HCT116 (cell line): ENCODE measurements around the gene FKBP2. TPM values are rescaled to one million over a fixed set of nuclear protein-coding genes. Genes with fewer than 3 reads are reported as not detected.

Experiments
- ATAC-seq: fragments of 200-7000 bp; cut with Tn5 transposase; 2 replicates; pipeline ENCODE4 v1.9.1; 2020; ENCODE audit warnings: mild to moderate bottlenecking, moderate library complexity
- BruUV-seq: library from RNA; stranded (reverse); fragments of 400-500 nt; replicated peaks from 2 replicates; lab custom pipeline; 2021; lab: Mats Ljungman, UMichigan
- CTCF ChIA-PET: fragments of 300-600 bp; sonication (Branson Sonifier 250); formaldehyde crosslinking; loops from one replicate; lab custom pipeline; 2021; ENCODE audit warnings: antibody characterized with exemption; lab: Charles Lee
- POLR2A ChIA-PET: fragments of 300-600, 350-600 bp; sonication (Branson Sonifier 250); formaldehyde crosslinking; loops from one replicate; lab custom pipeline; 2021; ENCODE audit warnings: antibody characterized with exemption; lab: Charles Lee
- RAD21 ChIA-PET, 2 experiments: fragments of 300-600 bp; sonication (Branson Sonifier 250); formaldehyde crosslinking; loops; one replicate each; lab custom pipeline; 2023; ENCODE audit warnings: low total read pairs in 2 of 2; ENCODE audit not compliant: uncharacterized antibody in 2 of 2, unreplicated experiment in 2 of 2, low non-redundant PET in 1 of 2; lab: Charles Lee
- DNase-seq: peaks from one replicate; pipeline ENCODE4 v3.0.0-alpha.2; 2010; ENCODE audit warnings: low read depth, low spot score
- H2AFZ ChIP-seq: fragments of 200-600 bp; shearing (Covaris generic), sonication (generic); 2 replicates; pipeline ENCODE4 v1.6.1; 2017; ENCODE audit warnings: low read depth, mixed run types, mixed read lengths, antibody characterized with exemption, low read length; ENCODE audit not compliant: poor library complexity, severe bottlenecking
- H3K27ac ChIP-seq: 2 replicates; pipeline ENCODE4 v1.5.1; 2012; ENCODE audit warnings: low read depth, low read length
- H3K27me3 ChIP-seq: fragments of 200-600 bp; sonication (generic); 2 replicates; pipeline ENCODE4 v1.6.1; 2016; ENCODE audit warnings: mixed run types, low read length, mixed read lengths; ENCODE audit not compliant: insufficient read depth
- H3K36me3 ChIP-seq, 2 experiments: fragments of 200-500 bp in 1 of 2; fragments of 200-600 bp in 1 of 2; sonication (Bioruptor generic) in 1 of 2; sonication (generic) in 1 of 2; 2 replicates each; pipeline versions ENCODE4 v1.5.1 to v1.6.1; 2014 to 2016; ENCODE audit warnings: low read length in 2 of 2, inconsistent platforms in 1 of 2, mixed read lengths in 1 of 2, mixed run types in 1 of 2; ENCODE audit not compliant: insufficient read depth in 2 of 2, control insufficient read depth in 1 of 2
- H3K4me1 ChIP-seq, 2 experiments: fragments of 200-600 bp in 1 of 2; sonication (generic) in 1 of 2; 2 replicates each; pipeline versions ENCODE4 v1.5.1 to v1.6.1; 2012 to 2017; ENCODE audit warnings: low read length in 2 of 2, inconsistent platforms in 1 of 2, mild to moderate bottlenecking in 1 of 2, mixed read lengths in 1 of 2, mixed run types in 1 of 2, moderate library complexity in 1 of 2; ENCODE audit not compliant: insufficient read depth in 2 of 2, control insufficient read depth in 1 of 2
- H3K4me2 ChIP-seq: fragments of 200-600 bp; sonication (generic); 2 replicates; pipeline ENCODE4 v1.6.1; 2017; ENCODE audit warnings: mixed run types, low read length, mixed read lengths
- H3K4me3 ChIP-seq, 2 experiments: fragments of 200-600 bp in 1 of 2; sonication (generic) in 1 of 2; replicated peaks in 1 of 2; 2 replicates each; pipeline ENCODE4 v1.5.1; 2011 to 2016; ENCODE audit warnings: low read length in 2 of 2, control low read depth in 1 of 2, low read depth in 1 of 2, mild to moderate bottlenecking in 1 of 2, mixed read lengths in 1 of 2, mixed run types in 1 of 2
- H3K79me2 ChIP-seq: fragments of 200-600 bp; sonication (generic); 2 replicates; pipeline ENCODE4 v1.6.1; 2017; ENCODE audit warnings: mild to moderate bottlenecking, mixed run types, low read length, moderate library complexity, mixed read lengths; ENCODE audit not compliant: insufficient read depth
- H3K9ac ChIP-seq: fragments of 200-600 bp; sonication (generic); 2 replicates; pipeline ENCODE4 v1.6.1; 2016; ENCODE audit warnings: low read length, mixed read lengths
- H3K9me2 ChIP-seq: fragments of 200-600 bp; sonication (generic), shearing (Covaris generic); 2 replicates; pipeline ENCODE4 v1.6.1; 2017; ENCODE audit warnings: mixed run types, mild to moderate bottlenecking, moderate library complexity; ENCODE audit not compliant: insufficient read depth
- H3K9me3 ChIP-seq, 2 experiments: fragments of 200-500 bp in 1 of 2; fragments of 200-600 bp in 1 of 2; sonication (Bioruptor generic) in 1 of 2; sonication (generic) in 1 of 2; 2 replicates each; pipeline ENCODE4 v1.6.1; 2014 to 2017; ENCODE audit warnings: low read length in 2 of 2, mixed read lengths in 2 of 2, inconsistent platforms in 1 of 2, low read depth in 1 of 2, mild to moderate bottlenecking in 1 of 2, mixed run types in 1 of 2, moderate library complexity in 1 of 2; ENCODE audit not compliant: control insufficient read depth in 1 of 2, insufficient read depth in 1 of 2
- H4K20me1 ChIP-seq: fragments of 200-600 bp; sonication (generic), shearing (Covaris generic); 2 replicates; pipeline ENCODE4 v1.6.1; 2017; ENCODE audit warnings: mixed run types, mild to moderate bottlenecking, moderate library complexity; ENCODE audit not compliant: insufficient read depth
- CEBPB ChIP-seq: IDR thresholded peaks from 2 replicates; pipeline ENCODE4 v1.6.1; 2012; ENCODE audit warnings: low read depth
- CTCF ChIP-seq, 3 experiments: fragments of 200-600 bp in 1 of 3; sonication (generic) in 1 of 3; IDR thresholded peaks in 2 of 3; conservative IDR thresholded peaks in 1 of 3; 2 replicates each; pipeline ENCODE4 v1.5.1; 2012 to 2017; ENCODE audit warnings: low read depth in 2 of 3, low read length in 2 of 3, antibody characterized with exemption in 1 of 3, borderline replicate concordance in 1 of 3, control low read depth in 1 of 3, mild to moderate bottlenecking in 1 of 3, mixed read lengths in 1 of 3, mixed run types in 1 of 3, moderate library complexity in 1 of 3; ENCODE audit not compliant: insufficient read depth in 1 of 3
- EZH2 ChIP-seq: fragments of 200-600 bp; sonication (generic); IDR thresholded peaks from 2 replicates; pipeline ENCODE4 v1.6.1; 2017; ENCODE audit warnings: antibody characterized with exemption, mixed run types
- EZH2phosphoT487 ChIP-seq: fragments of 200-600 bp; IDR thresholded peaks from 2 replicates; pipeline ENCODE4 v1.6.1; 2018; ENCODE audit warnings: antibody characterized with exemption, borderline replicate concordance
- FOSL1 ChIP-seq: IDR thresholded peaks from 2 replicates; pipeline ENCODE4 v1.6.1; 2012; ENCODE audit warnings: low read depth
- POLR2A ChIP-seq: IDR thresholded peaks from 2 replicates; pipeline ENCODE4 v1.7.0; 2011; ENCODE audit warnings: borderline replicate concordance; ENCODE audit not compliant: insufficient read depth, insufficient read length; ENCODE audit errors: extremely low read depth
- POLR2AphosphoS5 ChIP-seq: IDR thresholded peaks from 2 replicates; pipeline ENCODE4 v1.6.1; 2011; ENCODE audit warnings: mild to moderate bottlenecking, low read depth, low read length, moderate library complexity
- RAD21 ChIP-seq: IDR thresholded peaks from 2 replicates; pipeline ENCODE4 v1.6.1; 2012; ENCODE audit warnings: low read depth, mild to moderate bottlenecking
- SIN3A ChIP-seq: IDR thresholded peaks from 2 replicates; pipeline ENCODE4 v1.6.1; 2012; ENCODE audit warnings: low read depth
- SP1 ChIP-seq: IDR thresholded peaks from 2 replicates; pipeline ENCODE4 v1.6.1; 2012; ENCODE audit warnings: low read depth
- SRF ChIP-seq: IDR thresholded peaks from 2 replicates; pipeline ENCODE4 v1.6.1; 2012; ENCODE audit warnings: low read depth
- TCF7L2 ChIP-seq: IDR thresholded peaks from 2 replicates; pipeline ENCODE4 v1.7.0; 2011; ENCODE audit warnings: borderline replicate concordance, inconsistent platforms; ENCODE audit not compliant: insufficient read depth, insufficient read length; ENCODE audit errors: extremely low read depth
- ZFX ChIP-seq: fragments of 450-650 bp; IDR thresholded peaks from 2 replicates; pipeline ENCODE4 v1.6.1; 2017
- intact Hi-C: fragments of 100-400 bp; cut with micrococcal nuclease; formaldehyde crosslinking; loops from 2 replicates; pipeline ENCODE4 v1.10.0; 2022
- total RNA-seq: library from RNA; stranded (reverse); gene quantifications from one replicate; pipeline ENCODE4 v1.2.1, GENCODE V29; 2021; ENCODE audit not compliant: unreplicated experiment
- TF ChIP-seq, protein P1 (sequence below): IDR thresholded peaks from 2 replicates; pipeline ENCODE4 v1.6.1; 2012
- TF ChIP-seq, protein P2 (sequence below): IDR thresholded peaks from 2 replicates; pipeline ENCODE4 v1.6.1; 2012; ENCODE audit warnings: low read depth

FKBP2 gene
- total RNA-seq, 1 experiment from 2014 or later, result 69.2 TPM

GRCh38 chr11:64245401-64245796 is 4.5 kb downstream of the FKBP2 start (continued):
- TF ChIP-seq TCF7L2 (no peak), EZH2phosphoT487 (no peak), CTCF (IDR thresholded peaks at IDR 0.05 in 2 of 3, conservative IDR thresholded peaks at IDR 0.05 in 1 of 3; ENCODE audit: borderline replicate concordance in 1 of 3, insufficient read depth in 1 of 3, low read depth in 2 of 3, low read length in 2 of 3) (no peak), EZH2 (no peak)

DNA sequence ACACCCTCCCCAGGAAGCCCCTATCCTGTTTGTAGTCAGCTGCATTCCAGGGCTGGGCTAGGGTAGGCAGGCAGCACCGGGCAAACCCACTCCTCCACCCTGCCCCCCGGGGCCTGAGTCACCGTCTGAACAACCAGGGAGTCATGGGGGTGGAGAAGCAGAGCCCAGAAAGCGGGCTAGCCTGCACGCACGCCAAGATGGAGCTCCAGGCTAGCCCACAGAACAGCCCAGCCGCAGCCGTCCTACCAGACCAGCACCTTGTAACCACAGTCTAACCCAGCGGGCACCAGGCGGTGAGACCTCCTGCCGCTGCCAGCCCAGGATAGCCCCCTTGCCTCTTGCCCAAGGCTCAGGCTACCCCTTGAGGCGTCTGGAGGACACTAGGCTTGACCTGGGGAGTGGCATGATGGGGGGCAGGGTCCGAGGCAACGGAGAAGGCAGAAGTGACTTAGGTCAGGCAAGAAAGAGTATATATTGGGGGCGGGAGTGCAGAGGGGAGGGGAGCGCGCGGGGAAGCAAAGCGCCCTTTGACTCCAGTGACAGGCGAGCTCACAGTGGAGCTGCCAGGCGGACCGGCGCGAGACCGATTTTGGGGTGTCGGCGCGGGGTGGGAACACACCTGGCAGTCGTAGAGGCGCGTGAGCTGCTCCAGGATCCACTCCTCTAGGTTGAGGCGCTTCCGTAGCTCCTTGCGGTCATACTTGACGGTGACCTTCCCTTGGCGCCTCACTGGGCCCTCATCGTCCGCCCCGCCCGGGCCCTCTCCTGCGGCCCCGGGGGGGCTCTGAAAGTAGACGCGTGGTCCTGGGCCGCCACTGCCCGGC is 5.1 kb downstream of the FKBP2 start:
- TF ChIP-seq CTCF (IDR thresholded peaks at IDR 0.05 in 2 of 3, conservative IDR thresholded peaks at IDR 0.05 in 1 of 3; ENCODE audit: borderline replicate concordance in 1 of 3, insufficient read depth in 1 of 3, low read depth in 2 of 3, low read length in 2 of 3) (no peak), CEBPB (no peak), ZFX (peak; percentile 23; the same call in 1 of the 2 replicates), EZH2phosphoT487 (no peak), FOSL1 (no peak), TCF7L2 (no peak), POLR2A (no peak), SRF (no peak), SIN3A (no peak), SP1 (no peak), POLR2AphosphoS5 (peak; percentile 69), RAD21 (no peak)
- TF ChIP-seq, protein P1, sequence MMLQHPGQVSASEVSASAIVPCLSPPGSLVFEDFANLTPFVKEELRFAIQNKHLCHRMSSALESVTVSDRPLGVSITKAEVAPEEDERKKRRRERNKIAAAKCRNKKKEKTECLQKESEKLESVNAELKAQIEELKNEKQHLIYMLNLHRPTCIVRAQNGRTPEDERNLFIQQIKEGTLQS, result no peak
- TF ChIP-seq, protein P2, sequence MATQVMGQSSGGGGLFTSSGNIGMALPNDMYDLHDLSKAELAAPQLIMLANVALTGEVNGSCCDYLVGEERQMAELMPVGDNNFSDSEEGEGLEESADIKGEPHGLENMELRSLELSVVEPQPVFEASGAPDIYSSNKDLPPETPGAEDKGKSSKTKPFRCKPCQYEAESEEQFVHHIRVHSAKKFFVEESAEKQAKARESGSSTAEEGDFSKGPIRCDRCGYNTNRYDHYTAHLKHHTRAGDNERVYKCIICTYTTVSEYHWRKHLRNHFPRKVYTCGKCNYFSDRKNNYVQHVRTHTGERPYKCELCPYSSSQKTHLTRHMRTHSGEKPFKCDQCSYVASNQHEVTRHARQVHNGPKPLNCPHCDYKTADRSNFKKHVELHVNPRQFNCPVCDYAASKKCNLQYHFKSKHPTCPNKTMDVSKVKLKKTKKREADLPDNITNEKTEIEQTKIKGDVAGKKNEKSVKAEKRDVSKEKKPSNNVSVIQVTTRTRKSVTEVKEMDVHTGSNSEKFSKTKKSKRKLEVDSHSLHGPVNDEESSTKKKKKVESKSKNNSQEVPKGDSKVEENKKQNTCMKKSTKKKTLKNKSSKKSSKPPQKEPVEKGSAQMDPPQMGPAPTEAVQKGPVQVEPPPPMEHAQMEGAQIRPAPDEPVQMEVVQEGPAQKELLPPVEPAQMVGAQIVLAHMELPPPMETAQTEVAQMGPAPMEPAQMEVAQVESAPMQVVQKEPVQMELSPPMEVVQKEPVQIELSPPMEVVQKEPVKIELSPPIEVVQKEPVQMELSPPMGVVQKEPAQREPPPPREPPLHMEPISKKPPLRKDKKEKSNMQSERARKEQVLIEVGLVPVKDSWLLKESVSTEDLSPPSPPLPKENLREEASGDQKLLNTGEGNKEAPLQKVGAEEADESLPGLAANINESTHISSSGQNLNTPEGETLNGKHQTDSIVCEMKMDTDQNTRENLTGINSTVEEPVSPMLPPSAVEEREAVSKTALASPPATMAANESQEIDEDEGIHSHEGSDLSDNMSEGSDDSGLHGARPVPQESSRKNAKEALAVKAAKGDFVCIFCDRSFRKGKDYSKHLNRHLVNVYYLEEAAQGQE, result no peak
- peaks cover 0 to 12% of the 10 kb centered on the region in 2 experiments; a peak in 1 of 4 replicates for H3K36me3 ChIP-seq
- ATAC-seq (no peak), DNase-seq (no peak)
- peaks cover 36 to 74% of the 10 kb centered on the region in 2 experiments for H3K4me1 ChIP-seq
- no peaks in the 10 kb centered on the region for H3K27me3 ChIP-seq
- peak overlapping the region; percentile 94 for H3K27ac ChIP-seq
- H3K4me3 ChIP-seq, result peak overlapping the region; percentile 99 to 100
- ChIA-PET RAD21 (interaction anchor here in 1 of 2 experiments (1.1 kb wide), 1 partner anchor 41 kb away, joined by 4 read pairs; no protein-coding TSS in a partner anchor), POLR2A (interaction anchor here (1.1 to 4.6 kb wide), 7 partner anchors 20 to 71 kb away, joined by 3 to 29 read pairs (median 5); partner anchors contain the start of genes NUDT22, PRDX5, STIP1 and TRMT112), CTCF (interaction anchor here (0.6 to 3.1 kb wide), 4 partner anchors 24 to 110 kb away, joined by 3 to 15 read pairs (median 8); no protein-coding TSS in a partner anchor)
- intact Hi-C loops, result no loop called here
- H3K9me2 ChIP-seq, result no peaks in the 10 kb centered on the region
- H2AFZ ChIP-seq, result no peak overlapping the region
- H3K9me3 ChIP-seq, result no peaks in the 10 kb centered on the region
- peaks cover 48% of the 10 kb centered on the region for H3K79me2 ChIP-seq
- TSS peak; percentile 49 for BruUV-seq
- H4K20me1 ChIP-seq, result no peaks in the 10 kb centered on the region
- peak overlapping the region; percentile 84 for H3K4me2 ChIP-seq
- peak overlapping the region; percentile 100 for H3K9ac ChIP-seq
